HG03558 (cell line): ENCODE results near the gene PGM1.
A peak's percentile ranks its signal among the peaks of the same experiment; 100 is the strongest.
"Not testable (repeated sequence)": the region's sequence is repeated elsewhere in the genome, so short reads cannot be mapped to it uniquely, and the experiment has no call there.

Experiments used
- ATAC-seq: cut with Tn5 transposase; IDR thresholded peaks from one replicate; pipeline ENCODE4 v1.9.1; 2021; ENCODE audit warnings: moderate number of reproducible peaks; ENCODE audit not compliant: unreplicated experiment; ENCODE audit errors: extremely low read depth

Gene PGM1

GRCh38 chr1:63593303-63593885, at the start of gene PGM1:
TSS of gene PGM1 (plus strand) at chr1:63593411. CDS start at chr1:63593489, 78 bp downstream.
- ATAC-seq = peak; percentile 48

- no peak for ATAC-seq
Measured at GRCh38 chr1:63545780-63546179, 47.4 kb upstream of the PGM1 start.

GRCh38 chr1:63547621-63548294, 45.5 kb upstream of the PGM1 start:
- ATAC-seq = no peak

- no peak for ATAC-seq
Measured at GRCh38 chr1:63548303-63548702, 44.9 kb upstream of the PGM1 start.

GRCh38 chr1:63548877-63549276, 44.3 kb upstream of the PGM1 start:
- ATAC-seq = no peak

GRCh38 chr1:63555480-63555879, 37.7 kb upstream of the PGM1 start:
- ATAC-seq = no peak

GRCh38 chr1:63557365-63557987, 35.7 kb upstream of the PGM1 start:
- ATAC-seq = no peak

GRCh38 chr1:63559357-63559756, 33.9 kb upstream of the PGM1 start:
- no peak for ATAC-seq

- ATAC-seq = no peak
Measured at GRCh38 chr1:63563745-63564144, 29.5 kb upstream of the PGM1 start.

GRCh38 chr1:63569068-63569467, 24.1 kb upstream of the PGM1 start:
- ATAC-seq = no peak

GRCh38 chr1:63569640-63570316, 23.4 kb upstream of the PGM1 start:
- ATAC-seq = no peak

- ATAC-seq = not testable (repeated sequence)
Measured at GRCh38 chr1:63572686-63573085, 20.5 kb upstream of the PGM1 start.

- not testable (repeated sequence) for ATAC-seq
Measured at GRCh38 chr1:63574203-63574796, 18.9 kb upstream of the PGM1 start.

- ATAC-seq = no peak
Measured at GRCh38 chr1:63575340-63575826, 17.8 kb upstream of the PGM1 start.

GRCh38 chr1:63586326-63586725, 6.9 kb upstream of the PGM1 start:
- not testable (repeated sequence) for ATAC-seq

- no peak for ATAC-seq
Measured at GRCh38 chr1:63590166-63590560, 3.0 kb upstream of the PGM1 start.

GRCh38 chr1:63592536-63593302, 492 bp upstream of the PGM1 start:
- ATAC-seq = peak; percentile 66

- ATAC-seq = peak; percentile 23
Measured at GRCh38 chr1:63593886-63594605, 835 bp downstream of the PGM1 start.

GRCh38 chr1:63595435-63595834, 2.2 kb downstream of the PGM1 start:
- ATAC-seq = no peak
